GM12878 (cell line): ENCODE results near the gene FOXP1. TPM values are rescaled to one million over a fixed set of nuclear protein-coding genes. Genes with fewer than 3 reads are reported as not detected.

Source experiments
- ATF7 ChIP-seq: fragments of 450-650 bp; IDR thresholded peaks from 2 replicates; pipeline ENCODE4 v1.6.1; 2016; ENCODE audit warnings: low read depth, mild to moderate bottlenecking
- BCL11A ChIP-seq: IDR thresholded peaks from 2 replicates; pipeline ENCODE4 v1.6.1; 2011; ENCODE audit warnings: low read depth, low read length
- BCL3 ChIP-seq: IDR thresholded peaks from 2 replicates; pipeline ENCODE4 v1.6.1; 2011; ENCODE audit warnings: borderline replicate concordance, low read depth, mild to moderate bottlenecking, moderate library complexity, low read length; ENCODE audit not compliant: insufficient read depth, poor library complexity, severe bottlenecking
- CBX3 ChIP-seq: fragments of 200-600 bp; sonication (generic); IDR thresholded peaks from 2 replicates; pipeline ENCODE4 v1.6.1; 2016; ENCODE audit warnings: low read depth, borderline replicate concordance
- CREB1 ChIP-seq: IDR thresholded peaks from 2 replicates; pipeline ENCODE4 v1.6.1; 2012; ENCODE audit warnings: low read depth, mild to moderate bottlenecking, inconsistent platforms
- E2F8 ChIP-seq: fragments of 450-650 bp; IDR thresholded peaks from 2 replicates; pipeline ENCODE4 v1.6.1; 2018; ENCODE audit warnings: mild to moderate bottlenecking, low read depth, moderate library complexity; ENCODE audit not compliant: partially characterized antibody
- EED ChIP-seq: sonication (generic); IDR thresholded peaks from 2 replicates; pipeline ENCODE4 v1.6.1; 2016; ENCODE audit warnings: antibody characterized with exemption, low read depth
- ETV6 ChIP-seq, 2 experiments: fragments of 450-650 bp in 1 of 2; IDR thresholded peaks in 1 of 2; conservative IDR thresholded peaks in 1 of 2; 2 replicates each; pipeline ENCODE4 v1.6.1; 2014; ENCODE audit warnings: antibody characterized with exemption in 1 of 2, borderline replicate concordance in 1 of 2, low read depth in 1 of 2, mild to moderate bottlenecking in 1 of 2, moderate library complexity in 1 of 2
- GABPA ChIP-seq: IDR thresholded peaks from 2 replicates; pipeline ENCODE4 v1.6.1; 2014; ENCODE audit warnings: antibody characterized with exemption, low read depth, mild to moderate bottlenecking, inconsistent platforms
- IKZF1 ChIP-seq: fragments of 450-650 bp; conservative IDR thresholded peaks from 2 replicates; pipeline ENCODE4 v1.6.1; 2017; ENCODE audit warnings: antibody characterized with exemption, mild to moderate bottlenecking
- MYC ChIP-seq: IDR thresholded peaks from 2 replicates; pipeline ENCODE4 v1.6.1; 2011; ENCODE audit warnings: mild to moderate bottlenecking, low read length, moderate library complexity, inconsistent platforms; ENCODE audit not compliant: insufficient read depth, insufficient replicate concordance, insufficient read length, severe bottlenecking
- NBN ChIP-seq: fragments of 450-650 bp; IDR thresholded peaks from 2 replicates; pipeline ENCODE4 v1.6.1; 2016
- PAX5 ChIP-seq: IDR thresholded peaks from 2 replicates; pipeline ENCODE4 v1.6.1; 2011; ENCODE audit warnings: low read depth, low read length, borderline replicate concordance
- POLR2A ChIP-seq: IDR thresholded peaks from 2 replicates; pipeline ENCODE4 v1.6.1; 2011; ENCODE audit warnings: low read depth, mild to moderate bottlenecking, low read length
- POU2F2 ChIP-seq: IDR thresholded peaks from 3 replicates; pipeline ENCODE4 v1.6.1; 2011; ENCODE audit warnings: low read depth, mild to moderate bottlenecking, low read length, borderline replicate concordance
- RAD21 ChIP-seq: IDR thresholded peaks from 2 replicates; pipeline ENCODE4 v1.6.1; 2011; ENCODE audit warnings: mild to moderate bottlenecking, low read depth, low read length, moderate library complexity; ENCODE audit not compliant: insufficient read depth
- SMAD1 ChIP-seq: fragments of 450-650 bp; IDR thresholded peaks from 2 replicates; pipeline ENCODE4 v1.6.1; 2018; ENCODE audit warnings: mild to moderate bottlenecking, low read depth; ENCODE audit not compliant: partially characterized antibody
- SMAD5 ChIP-seq: IDR thresholded peaks from 2 replicates; pipeline ENCODE4 v1.6.1; 2016; ENCODE audit warnings: antibody characterized with exemption, low read depth
- SREBF1 ChIP-seq: IDR thresholded peaks from 2 replicates; pipeline ENCODE4 v1.6.1; 2012; ENCODE audit warnings: mild to moderate bottlenecking, low read length
- SUPT20H ChIP-seq: IDR thresholded peaks from 2 replicates; pipeline ENCODE4 v1.6.1; 2011; ENCODE audit warnings: low read depth, mild to moderate bottlenecking, low read length, moderate library complexity, borderline replicate concordance; ENCODE audit not compliant: control insufficient read depth
- TAF1 ChIP-seq: IDR thresholded peaks from 2 replicates; pipeline ENCODE4 v1.6.1; 2011; ENCODE audit warnings: mild to moderate bottlenecking, low read depth, low read length, borderline replicate concordance
- TCF3 ChIP-seq: IDR thresholded peaks from 2 replicates; pipeline ENCODE4 v1.6.1; 2012; ENCODE audit warnings: low read depth, mild to moderate bottlenecking, low read length, borderline replicate concordance; ENCODE audit not compliant: insufficient read depth
- YBX1 ChIP-seq: fragments of 450-650 bp; IDR thresholded peaks from 2 replicates; pipeline ENCODE4 v1.6.1; 2016; ENCODE audit warnings: antibody characterized with exemption
- polyA plus RNA-seq, 11 experiments: library from polyadenylated mRNA; depleted of rRNA in 4 of 11; unstranded in 6 of 11; stranded (reverse) in 5 of 11; fragments of >200 nt; fragmentation: Nextera tagmentation in 4 of 11; fragmentation: Illumina TruSeq in 1 of 11; extraction: Ambion mirVana in 4 of 11; extraction: Trizol in 1 of 11; gene quantifications; 1 replicate in 1 of 11; 2 replicates in 10 of 11; pipeline versions ENCODE4 v1.2.1 to v1.2.3, GENCODE V29; 2011 to 2016; ENCODE audit warnings: inconsistent platforms in 2 of 11, missing spikeins in 2 of 11, low read depth in 1 of 11
- total RNA-seq, 4 experiments: library from RNA; depleted of rRNA in 3 of 4; stranded (reverse); fragments of >200 nt in 3 of 4; fragmentation: Illumina TruSeq in 1 of 4; extraction: Trizol in 1 of 4; gene quantifications; 2 replicates each; pipeline versions ENCODE4 v1.2.1 to v1.2.3, GENCODE V29; 2013 to 2021
- TF ChIP-seq, protein P1 (sequence below): fragments of 450-650 bp; IDR thresholded peaks from 2 replicates; pipeline ENCODE4 v1.6.1; 2017; ENCODE audit warnings: antibody characterized with exemption, mild to moderate bottlenecking, moderate library complexity

The FOXP1 gene
- total and polyA plus RNA-seq, 10 of the 15 experiments (the other 5 are each of a cell fraction or from before 2014, with no cell fraction given): 0.05 to 1.6 (median 0.20) TPM; not detected in 1

DNA sequence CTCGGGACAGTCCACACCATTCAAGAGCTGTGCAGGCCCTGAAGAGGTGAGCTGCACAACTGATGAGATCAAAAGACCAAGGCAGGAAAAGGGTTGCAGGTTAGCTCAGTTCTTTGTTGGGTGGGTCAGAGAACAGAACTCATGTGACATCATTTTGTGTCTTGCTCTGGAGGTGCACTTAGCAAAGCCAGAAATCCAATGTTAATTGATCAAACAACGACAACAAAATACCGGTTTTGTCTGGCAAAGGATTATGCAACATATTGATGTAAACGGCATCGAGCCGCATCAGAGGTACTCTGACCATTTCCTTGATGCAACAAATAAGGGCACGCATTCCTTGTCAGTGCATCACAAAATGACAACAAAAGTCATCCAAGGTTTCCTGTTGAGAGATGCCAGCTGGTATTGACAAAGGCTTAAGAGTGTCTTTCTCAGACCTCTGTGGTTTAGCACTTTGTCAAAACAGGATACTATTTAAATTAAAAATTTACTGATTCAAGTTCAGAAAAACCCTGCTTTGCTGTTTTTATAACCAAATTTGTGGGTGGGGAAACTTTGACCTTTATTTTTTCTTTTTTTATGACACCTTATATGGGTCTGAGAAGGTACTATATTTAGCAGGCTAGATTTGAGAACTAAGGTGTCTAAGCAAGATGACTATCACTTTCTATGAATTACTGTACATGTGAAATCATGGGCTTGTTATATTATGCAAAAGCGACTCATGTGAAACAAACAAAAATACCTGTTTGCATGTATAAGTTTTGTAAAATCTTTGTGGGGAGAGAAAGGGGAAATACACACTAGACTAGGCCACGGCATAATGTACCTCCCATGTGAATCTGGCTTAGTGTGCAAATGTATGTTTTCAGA lies 496.1 kb downstream of the FOXP1 start (continued):
- TF ChIP-seq CREB1 (peak; percentile 82), E2F8 (no peak), TCF3 (peak; percentile 92), SUPT20H (no peak), GABPA (peak; percentile 64), SREBF1 (no peak; the same call in 1 of the 2 replicates), BCL11A (peak; percentile 21; the same call in 1 of the 2 replicates), PAX5 (peak; percentile 68; the same call in 1 of the 2 replicates), IKZF1 (peak; percentile 28; the same call in 1 of the 2 replicates), ATF7 (no peak), TAF1 (no peak), RAD21 (peak; percentile 9; the same call in 1 of the 2 replicates), SMAD1 (no peak), EED (peak; percentile 43), SMAD5 (no peak), MYC (no peak), NBN (no peak), YBX1 (no peak), CBX3 (no peak), POLR2A (no peak), BCL3 (peak; percentile 83), ETV6 (conservative IDR thresholded peaks at IDR 0.05 in 1 of 2, IDR thresholded peaks at IDR 0.05 in 1 of 2; ENCODE audit: borderline replicate concordance in 1 of 2, low read depth in 1 of 2) (peak in 1 of 2 experiments; percentile 15; a peak in 1 of 4 replicates), POU2F2 (peak; percentile 39; the same call in 2 of the 3 replicates)
- TF ChIP-seq, protein P1, sequence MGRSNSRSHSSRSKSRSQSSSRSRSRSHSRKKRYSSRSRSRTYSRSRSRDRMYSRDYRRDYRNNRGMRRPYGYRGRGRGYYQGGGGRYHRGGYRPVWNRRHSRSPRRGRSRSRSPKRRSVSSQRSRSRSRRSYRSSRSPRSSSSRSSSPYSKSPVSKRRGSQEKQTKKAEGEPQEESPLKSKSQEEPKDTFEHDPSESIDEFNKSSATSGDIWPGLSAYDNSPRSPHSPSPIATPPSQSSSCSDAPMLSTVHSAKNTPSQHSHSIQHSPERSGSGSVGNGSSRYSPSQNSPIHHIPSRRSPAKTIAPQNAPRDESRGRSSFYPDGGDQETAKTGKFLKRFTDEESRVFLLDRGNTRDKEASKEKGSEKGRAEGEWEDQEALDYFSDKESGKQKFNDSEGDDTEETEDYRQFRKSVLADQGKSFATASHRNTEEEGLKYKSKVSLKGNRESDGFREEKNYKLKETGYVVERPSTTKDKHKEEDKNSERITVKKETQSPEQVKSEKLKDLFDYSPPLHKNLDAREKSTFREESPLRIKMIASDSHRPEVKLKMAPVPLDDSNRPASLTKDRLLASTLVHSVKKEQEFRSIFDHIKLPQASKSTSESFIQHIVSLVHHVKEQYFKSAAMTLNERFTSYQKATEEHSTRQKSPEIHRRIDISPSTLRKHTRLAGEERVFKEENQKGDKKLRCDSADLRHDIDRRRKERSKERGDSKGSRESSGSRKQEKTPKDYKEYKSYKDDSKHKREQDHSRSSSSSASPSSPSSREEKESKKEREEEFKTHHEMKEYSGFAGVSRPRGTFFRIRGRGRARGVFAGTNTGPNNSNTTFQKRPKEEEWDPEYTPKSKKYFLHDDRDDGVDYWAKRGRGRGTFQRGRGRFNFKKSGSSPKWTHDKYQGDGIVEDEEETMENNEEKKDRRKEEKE: no peak
